Smooth muscle cell (in vitro differentiated cells): Measurements from ENCODE around the gene GNPDA1. TPM values are rescaled to one million over a fixed set of nuclear protein-coding genes. Genes with fewer than 3 reads are reported as not detected.
"Not testable (repeated sequence)": the region's sequence is repeated elsewhere in the genome, so short reads cannot be mapped to it uniquely, and the experiment has no call there.

Source experiments
- DNase-seq: peaks from one replicate; lab custom pipeline; 2025; ENCODE audit not compliant: unreplicated experiment; lab: John Stamatoyannopoulos, UW
- H2AFZ ChIP-seq: fragments of 200-600 bp; sonication (generic); 2 replicates; pipeline ENCODE4 v1.6.0; 2016; ENCODE audit warnings: antibody characterized with exemption, low read depth, mild to moderate bottlenecking
- H3F3A ChIP-seq: fragments of 200-600 bp; sonication (generic); 2 replicates; pipeline ENCODE4 v1.6.0; 2017; ENCODE audit warnings: antibody characterized with exemption, low read depth
- H3K27ac ChIP-seq: fragments of 200-600 bp; sonication (generic); 2 replicates; pipeline ENCODE4 v1.5.1; 2016; ENCODE audit warnings: low read depth, mild to moderate bottlenecking
- H3K27me3 ChIP-seq: fragments of 200-600 bp; sonication (generic); 2 replicates; pipeline ENCODE4 v1.6.1; 2016; ENCODE audit warnings: low read depth, mild to moderate bottlenecking
- H3K36me3 ChIP-seq: fragments of 200-600 bp; sonication (generic); 2 replicates; pipeline ENCODE4 v1.5.1; 2016; ENCODE audit warnings: low read depth
- H3K4me1 ChIP-seq: fragments of 200-600 bp; sonication (generic); 2 replicates; pipeline ENCODE4 v1.5.1; 2016; ENCODE audit warnings: low read depth
- H3K4me2 ChIP-seq: fragments of 200-600 bp; sonication (generic); 2 replicates; pipeline ENCODE4 v1.6.0; 2016; ENCODE audit warnings: mild to moderate bottlenecking
- H3K4me3 ChIP-seq: fragments of 200-600 bp; sonication (generic); 2 replicates; pipeline ENCODE4 v1.5.1; 2016; ENCODE audit warnings: mild to moderate bottlenecking
- H3K79me2 ChIP-seq: fragments of 200-600 bp; sonication (generic); 2 replicates; pipeline ENCODE4 v1.6.0; 2016; ENCODE audit warnings: low read depth, mild to moderate bottlenecking
- H3K9ac ChIP-seq: fragments of 200-600 bp; sonication (generic); 2 replicates; pipeline ENCODE4 v1.6.0; 2016; ENCODE audit warnings: low read depth
- H3K9me3 ChIP-seq: fragments of 200-600 bp; sonication (generic); replicated peaks from 2 replicates; pipeline ENCODE4 v1.5.1; 2016; ENCODE audit warnings: low read depth
- H4K20me1 ChIP-seq: fragments of 200-600 bp; sonication (generic); 2 replicates; pipeline ENCODE4 v1.6.0; 2016; ENCODE audit warnings: low read depth
- CTCF ChIP-seq: fragments of 200-600 bp; sonication (generic); IDR thresholded peaks from 2 replicates; pipeline ENCODE4 v1.5.1; 2017; ENCODE audit warnings: borderline replicate concordance, mild to moderate bottlenecking, antibody characterized with exemption; ENCODE audit not compliant: insufficient read depth, poor library complexity, severe bottlenecking
- WGBS: methylation state at CpG from one replicate; pipeline ENCODE4 v1.1.7; 2016; ENCODE audit warnings: low lambda C conversion rate; 5-methylcytosine and 5-hydroxymethylcytosine counted together
- polyA plus RNA-seq: library from polyadenylated mRNA; unstranded; fragments of >200 nt; fragmentation: Nextera tagmentation; extraction: Ambion mirVana; gene quantifications from 2 replicates; pipeline ENCODE4 v1.2.1, GENCODE V29; 2016
- total RNA-seq: library from RNA; depleted of rRNA; stranded (reverse); fragments of >200 nt; gene quantifications from 2 replicates; pipeline ENCODE4 v1.2.3, GENCODE V29; 2014

Gene GNPDA1
- total and polyA plus RNA-seq, 2 experiments from 2014 or later, result 29.6 to 30.3 TPM

GRCh38 chr5:142056816-142057696, 44.2 kb upstream of the GNPDA1 start:
- Histone ChIP-seq H3K79me2 (no peaks in the 10 kb centered on the region), H2AFZ (no peak overlapping the region), H3K9me3 (no peaks in the 10 kb centered on the region), H3K4me2 (no peak overlapping the region), H3F3A (no peaks in the 10 kb centered on the region), H3K9ac (no peak overlapping the region), H4K20me1 (no peaks in the 10 kb centered on the region), H3K27ac (no peak overlapping the region), H3K27me3 (no peaks in the 10 kb centered on the region), H3K36me3 (no peaks in the 10 kb centered on the region), H3K4me3 (no peak overlapping the region), H3K4me1 (no peaks in the 10 kb centered on the region)
- TF ChIP-seq CTCF, result no peak
- WGBS, result 81% methylated on average over 5 of the region's 5 CpGs
- no peak for DNase-seq

GRCh38 chr5:142055301-142055700, 42.5 kb upstream of the GNPDA1 start:
- no peaks in the 10 kb centered on the region for H3F3A ChIP-seq
- no peak overlapping the region for H3K9ac ChIP-seq
- H3K27ac ChIP-seq, result no peak overlapping the region
- no peaks in the 10 kb centered on the region for H3K36me3 ChIP-seq
- WGBS, result 94% methylated on average over 1 of the region's 1 CpG
- no peaks in the 10 kb centered on the region for H3K4me1 ChIP-seq
- no peak for TF ChIP-seq CTCF
- H3K4me2 ChIP-seq, result no peak overlapping the region
- H3K79me2 ChIP-seq, result no peaks in the 10 kb centered on the region
- H3K27me3 ChIP-seq, result no peaks in the 10 kb centered on the region
- no peak for DNase-seq
- no peak overlapping the region for H3K4me3 ChIP-seq
- no peak overlapping the region for H2AFZ ChIP-seq
- H3K9me3 ChIP-seq, result no peaks in the 10 kb centered on the region
- no peaks in the 10 kb centered on the region for H4K20me1 ChIP-seq

- DNase-seq, result no peak
- Histone ChIP-seq H3K9me3 (no peaks in the 10 kb centered on the region), H3K27me3 (no peaks in the 10 kb centered on the region), H3K4me2 (peak overlapping the region; percentile 52), H4K20me1 (no peaks in the 10 kb centered on the region), H3K36me3 (no peaks in the 10 kb centered on the region), H3K27ac (peak overlapping the region; percentile 32), H3K4me3 (no peak overlapping the region), H3K79me2 (no peaks in the 10 kb centered on the region), H2AFZ (no peak overlapping the region), H3K4me1 (no peaks in the 10 kb centered on the region), H3K9ac (no peak overlapping the region), H3F3A (no peaks in the 10 kb centered on the region)
- TF ChIP-seq CTCF, result no peak
- 37% methylated on average over 4 of the region's 4 CpGs for WGBS
Measured at GRCh38 chr5:142053426-142054151, 40.8 kb upstream of the GNPDA1 start.

- not testable (repeated sequence) for H3K27me3 ChIP-seq, H3K4me3 ChIP-seq, H3K4me1 ChIP-seq, H3K79me2 ChIP-seq, H3F3A ChIP-seq, H3K9me3 ChIP-seq, DNase-seq, H3K27ac ChIP-seq, H3K36me3 ChIP-seq, H3K9ac ChIP-seq, H3K4me2 ChIP-seq, H4K20me1 ChIP-seq, H2AFZ ChIP-seq
- WGBS, result 100% methylated on average over 4 of the region's 4 CpGs
Measured at GRCh38 chr5:142052026-142052425, 39.2 kb upstream of the GNPDA1 start.
